NOMO-1 (cell line): Measurements from ENCODE around the gene TNRC18.
"Not testable (repeated sequence)": the region's sequence is repeated elsewhere in the genome, so short reads cannot be mapped to it uniquely, and the experiment has no call there.

ENCODE experiments used
- DNase-seq, 2 experiments: peaks; one replicate each; lab custom pipeline; 2025; ENCODE audit not compliant: unreplicated experiment in 2 of 2; lab: John Stamatoyannopoulos, UW

The TNRC18 gene

GRCh38 chr7:5423306-5423975 is at the start of gene TNRC18:
Gene TNRC18, minus strand, starts transcription at chr7:5423834. Its CDS starts 2,588 bp downstream, at chr7:5421246.
- DNase-seq, result peak; percentile 72 to 82

GRCh38 chr7:5472432-5473315 is 49.0 kb upstream of the TNRC18 start:
- DNase-seq, result peak; percentile 28 to 87

- not testable (repeated sequence) for DNase-seq
Observed at GRCh38 chr7:5471623-5472022, 48.0 kb upstream of the TNRC18 start.

GRCh38 chr7:5470816-5471215 is 47.2 kb upstream of the TNRC18 start:
- DNase-seq, result no peak

- DNase-seq, result no peak
Observed at GRCh38 chr7:5470167-5470532, 46.5 kb upstream of the TNRC18 start.

- DNase-seq, result no peak
Observed at GRCh38 chr7:5469375-5470166, 45.9 kb upstream of the TNRC18 start.

GRCh38 chr7:5467645-5468044 is 44.0 kb upstream of the TNRC18 start:
- no peak for DNase-seq

- DNase-seq, result no peak
Observed at GRCh38 chr7:5466551-5466950, 42.9 kb upstream of the TNRC18 start.

GRCh38 chr7:5463031-5463430 is 39.4 kb upstream of the TNRC18 start:
- no peak for DNase-seq

GRCh38 chr7:5462216-5462615 is 38.6 kb upstream of the TNRC18 start:
- peak; percentile 18 to 64 for DNase-seq

- no peak for DNase-seq
Observed at GRCh38 chr7:5458921-5459480, 35.4 kb upstream of the TNRC18 start.

GRCh38 chr7:5457245-5457735 is 33.7 kb upstream of the TNRC18 start:
- peak in 1 of 2 experiments; percentile 26 for DNase-seq

- DNase-seq, result no peak
Observed at GRCh38 chr7:5456409-5456808, 32.8 kb upstream of the TNRC18 start.

- no peak for DNase-seq
Observed at GRCh38 chr7:5455581-5456219, 32.1 kb upstream of the TNRC18 start.

GRCh38 chr7:5455175-5455574 is 31.5 kb upstream of the TNRC18 start:
- no peak for DNase-seq

- no peak for DNase-seq
Observed at GRCh38 chr7:5454485-5454884, 30.9 kb upstream of the TNRC18 start.

GRCh38 chr7:5453566-5454075 is 30.0 kb upstream of the TNRC18 start:
- DNase-seq, result no peak

GRCh38 chr7:5452937-5453540 is 29.4 kb upstream of the TNRC18 start:
- no peak for DNase-seq

GRCh38 chr7:5452470-5452899 is 28.9 kb upstream of the TNRC18 start:
- no peak for DNase-seq

- DNase-seq, result no peak
Observed at GRCh38 chr7:5451391-5451790, 27.8 kb upstream of the TNRC18 start.
